GM10266 (cell line): ENCODE data around the gene ME3.

Experiments used
- DNase-seq: peaks from one replicate; pipeline ENCODE4 v3.0.0; 2012; ENCODE audit errors: extremely low spot score
- TF ChIP-seq, protein P1 (sequence below): IDR thresholded peaks from 2 replicates; pipeline ENCODE4 v1.5.1; 2012; ENCODE audit warnings: mild to moderate bottlenecking, low read depth; ENCODE audit not compliant: control insufficient read depth, insufficient read depth; ENCODE audit errors: missing control alignments

Gene ME3

DNA sequence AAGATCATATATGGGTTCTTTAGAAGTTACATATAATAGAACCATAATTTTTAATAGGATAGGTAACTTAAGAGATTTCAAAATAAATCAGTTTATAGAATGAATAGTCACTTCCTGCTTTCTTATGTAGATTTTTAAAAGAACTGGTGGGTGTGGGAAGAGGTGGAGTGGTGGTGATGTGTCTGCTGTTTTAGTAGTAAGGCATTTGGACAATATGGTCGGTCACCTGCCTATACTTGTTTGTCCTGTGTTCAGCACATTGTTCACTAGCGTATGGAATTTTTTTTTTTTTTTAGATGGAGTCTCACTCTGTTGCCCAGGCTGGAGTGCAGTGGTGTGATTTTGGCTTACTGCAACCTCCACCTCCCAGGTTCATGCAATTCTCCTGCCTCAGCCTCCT is 258.4 kb downstream of the ME3 start:
- no peak for DNase-seq
- TF ChIP-seq, protein P1, sequence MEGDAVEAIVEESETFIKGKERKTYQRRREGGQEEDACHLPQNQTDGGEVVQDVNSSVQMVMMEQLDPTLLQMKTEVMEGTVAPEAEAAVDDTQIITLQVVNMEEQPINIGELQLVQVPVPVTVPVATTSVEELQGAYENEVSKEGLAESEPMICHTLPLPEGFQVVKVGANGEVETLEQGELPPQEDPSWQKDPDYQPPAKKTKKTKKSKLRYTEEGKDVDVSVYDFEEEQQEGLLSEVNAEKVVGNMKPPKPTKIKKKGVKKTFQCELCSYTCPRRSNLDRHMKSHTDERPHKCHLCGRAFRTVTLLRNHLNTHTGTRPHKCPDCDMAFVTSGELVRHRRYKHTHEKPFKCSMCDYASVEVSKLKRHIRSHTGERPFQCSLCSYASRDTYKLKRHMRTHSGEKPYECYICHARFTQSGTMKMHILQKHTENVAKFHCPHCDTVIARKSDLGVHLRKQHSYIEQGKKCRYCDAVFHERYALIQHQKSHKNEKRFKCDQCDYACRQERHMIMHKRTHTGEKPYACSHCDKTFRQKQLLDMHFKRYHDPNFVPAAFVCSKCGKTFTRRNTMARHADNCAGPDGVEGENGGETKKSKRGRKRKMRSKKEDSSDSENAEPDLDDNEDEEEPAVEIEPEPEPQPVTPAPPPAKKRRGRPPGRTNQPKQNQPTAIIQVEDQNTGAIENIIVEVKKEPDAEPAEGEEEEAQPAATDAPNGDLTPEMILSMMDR, result no peak

DNA sequence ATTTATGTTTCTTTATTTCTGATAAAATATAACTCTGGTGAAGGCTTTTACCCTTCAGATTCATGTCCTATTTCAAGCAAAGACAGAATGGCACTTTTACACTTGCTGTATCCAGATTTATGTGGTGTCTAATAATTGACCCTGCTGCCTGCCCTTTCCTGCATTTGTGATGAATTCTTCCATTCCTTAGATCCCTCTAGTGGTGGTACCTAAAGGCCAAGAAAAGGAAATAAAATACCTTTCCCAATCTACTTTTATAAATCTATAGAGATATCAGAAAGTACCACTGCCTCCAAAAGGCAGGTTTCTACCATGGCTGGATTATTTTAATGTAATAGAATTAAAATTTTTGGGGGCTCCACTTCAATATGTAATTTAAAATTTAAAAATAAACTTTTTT is 263.6 kb downstream of the ME3 start:
- TF ChIP-seq, protein P1, result no peak
- no peak for DNase-seq

DNA sequence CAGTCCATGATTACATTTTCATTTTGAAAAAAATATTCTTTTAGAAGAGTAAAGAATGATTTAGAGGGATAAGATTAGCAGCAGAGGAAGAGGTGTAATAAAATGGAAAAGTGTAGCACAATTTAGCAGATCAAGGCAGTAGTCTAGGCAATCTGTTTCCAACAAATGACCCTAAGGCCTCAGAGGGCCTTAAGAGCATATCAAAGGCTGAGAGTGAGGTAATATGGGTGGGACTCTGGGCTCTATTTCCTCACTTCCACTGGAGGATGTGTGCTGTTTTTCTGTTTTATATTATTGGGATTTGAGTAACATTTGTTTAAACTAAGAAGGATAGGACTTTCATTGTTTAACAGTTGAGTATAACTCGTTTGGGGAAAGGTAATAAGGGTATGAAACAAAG is 269.0 kb downstream of the ME3 start:
- DNase-seq, result no peak
- TF ChIP-seq, protein P1, result no peak

DNA sequence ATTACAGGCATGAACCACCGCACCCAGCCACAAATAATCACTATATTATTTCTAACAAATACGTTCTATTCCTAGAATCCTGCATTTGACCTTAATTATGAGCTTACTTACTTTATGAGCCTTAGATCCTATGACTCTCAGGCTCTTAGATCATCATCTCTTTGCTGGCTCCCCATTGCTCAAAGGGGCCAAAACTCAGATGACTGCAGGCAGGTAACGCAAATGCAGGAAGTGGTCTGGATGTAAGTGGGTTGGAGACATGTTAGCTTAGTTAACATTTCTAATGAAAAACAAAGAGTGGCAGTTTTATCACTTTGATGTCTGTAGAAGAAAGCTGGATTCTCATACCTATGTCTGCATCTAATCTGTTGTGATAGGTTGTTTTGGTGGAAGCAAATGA is 274.3 kb downstream of the ME3 start:
- DNase-seq, result no peak
- TF ChIP-seq, protein P1, result no peak

DNA sequence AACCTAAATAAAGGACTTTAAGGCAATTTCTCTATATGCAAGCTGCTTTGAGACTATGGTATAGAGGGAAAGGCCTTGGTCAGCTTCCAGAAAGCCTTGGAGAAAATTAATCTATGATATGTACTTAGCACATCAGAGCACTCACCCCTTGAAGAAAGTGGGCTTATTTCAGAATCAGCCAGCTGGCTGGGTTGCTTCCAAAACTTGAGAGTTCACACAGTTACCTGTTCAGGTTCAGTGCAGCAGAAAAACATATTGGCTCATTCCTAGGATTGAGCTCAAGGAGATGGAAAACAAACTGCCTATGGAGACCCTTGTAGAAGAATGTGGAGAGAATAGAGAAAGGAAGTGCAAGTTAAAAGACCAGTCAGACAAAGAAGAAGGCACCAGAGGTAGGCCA is 275.1 kb downstream of the ME3 start:
- TF ChIP-seq, protein P1, result no peak
- no peak for DNase-seq

DNA sequence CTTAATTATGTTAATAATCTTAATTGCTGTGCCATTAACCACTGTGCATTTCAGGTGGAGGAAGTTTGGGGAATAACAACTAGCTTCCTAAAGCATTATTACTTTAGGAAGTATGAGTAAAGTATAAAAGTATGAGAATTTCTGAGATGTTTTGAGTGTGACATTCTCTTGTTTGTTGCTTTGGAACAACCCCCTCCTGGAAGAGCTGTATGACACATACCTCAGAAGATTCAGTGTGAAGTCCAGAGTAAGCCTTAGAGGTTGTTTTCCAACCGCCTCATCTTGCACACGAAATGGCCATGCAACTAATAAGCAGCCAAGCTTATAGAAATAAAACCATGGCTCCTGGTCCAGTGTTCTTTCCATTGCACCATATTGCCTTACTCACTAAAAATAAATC is 276.0 kb downstream of the ME3 start:
- DNase-seq, result no peak
- TF ChIP-seq, protein P1, result no peak

DNA sequence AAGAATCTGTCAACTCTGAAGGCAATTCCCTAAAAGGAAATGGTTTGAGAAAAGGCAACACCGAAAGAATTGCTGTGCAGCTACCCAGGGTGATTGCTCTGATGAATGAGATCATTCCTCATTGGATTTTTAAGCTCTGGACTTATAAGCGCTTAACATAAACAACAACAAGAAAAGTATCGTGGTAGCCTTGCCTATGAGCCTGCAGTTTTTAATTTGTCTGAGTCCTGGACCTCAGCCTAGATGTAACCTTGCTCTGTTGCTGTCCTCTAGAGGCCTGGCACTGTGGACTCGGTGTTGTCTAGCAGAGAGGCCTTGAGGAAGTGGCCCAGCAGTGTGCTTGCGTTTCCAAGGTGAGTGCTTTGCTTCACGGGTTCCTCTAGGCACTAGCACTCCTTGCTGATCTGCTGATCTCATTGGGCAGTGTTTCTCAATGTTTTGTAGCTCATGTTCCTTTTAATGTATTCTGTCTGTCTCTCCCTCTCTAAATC is 277.3 kb downstream of the ME3 start:
- no peak for DNase-seq
- TF ChIP-seq, protein P1, result no peak
